Tibial nerve (tissue), 4 donors: ENCODE data around the gene PRPF38A. TPM values are rescaled to one million over a fixed set of nuclear protein-coding genes. Genes with fewer than 3 reads are reported as not detected.
"Not testable (repeated sequence)": the region's sequence is repeated elsewhere in the genome, so short reads cannot be mapped to it uniquely, and the experiment has no call there.

Experiments used
- DNase-seq, 2 donors: peaks; one replicate each; pipeline ENCODE4 v3.0.0-alpha.2; 2019; ENCODE audit warnings: low spot score in 2 of 2
- H3K27ac ChIP-seq, 4 donors: fragments of 200-600 bp; sonication (generic) in 3 of 4; one replicate each; pipeline ENCODE4 v1.5.1; 2017 to 2019; ENCODE audit warnings: mild to moderate bottlenecking in 1 of 4
- H3K27me3 ChIP-seq, 2 donors: fragments of 200-600 bp; sonication (generic) in 1 of 2; one replicate each; pipeline versions ENCODE4 v1.5.1 to v1.6.0; 2017 to 2019
- H3K36me3 ChIP-seq, 3 donors: fragments of 200-600 bp; sonication (generic); one replicate each; pipeline ENCODE4 v1.5.1; 2018 to 2019
- H3K4me1 ChIP-seq, 4 donors: fragments of 200-600 bp; sonication (generic) in 3 of 4; one replicate each; pipeline ENCODE4 v1.5.1; 2017 to 2019
- H3K4me3 ChIP-seq, 4 donors: fragments of 200-600 bp; sonication (generic) in 3 of 4; one replicate each; pipeline ENCODE4 v1.5.1; 2017 to 2019; ENCODE audit warnings: mild to moderate bottlenecking in 1 of 4, moderate library complexity in 1 of 4
- H3K9me3 ChIP-seq, 4 donors: fragments of 200-600 bp; sonication (generic) in 3 of 4; one replicate each; pipeline ENCODE4 v1.5.1; 2017 to 2019
- EP300 ChIP-seq, 2 donors: sonication (generic); formaldehyde crosslinking; IDR thresholded peaks; one replicate each; pipeline ENCODE4 v1.6.1; 2017; ENCODE audit warnings: antibody characterized with exemption in 2 of 2, mild to moderate bottlenecking in 1 of 2
- POLR2A ChIP-seq, 2 donors: fragments of 450-650 bp; IDR thresholded peaks; one replicate each; pipeline ENCODE4 v1.6.1; 2017; ENCODE audit warnings: antibody characterized with exemption in 2 of 2, mild to moderate bottlenecking in 2 of 2, moderate library complexity in 2 of 2
- WGBS, 2 donors: methylation state at CpG; one replicate each; pipeline ENCODE4 v1.1.5; 2018; 5-methylcytosine and 5-hydroxymethylcytosine counted together
- total RNA-seq, 4 donors: library from RNA; depleted of rRNA; stranded (reverse); fragments of >200 nt; gene quantifications; one replicate each; pipeline ENCODE4 v1.1.0, GENCODE V29; 2016
- TF ChIP-seq, protein P1 (sequence below), 5 experiments: fragments of 200-600 bp in 3 of 5; fragments of 450-650 bp in 2 of 5; sonication (generic) in 3 of 5; IDR thresholded peaks; one replicate each; pipeline ENCODE4 v1.5.1; 2016 to 2019; ENCODE audit warnings: antibody characterized with exemption in 5 of 5, mild to moderate bottlenecking in 3 of 5, moderate library complexity in 2 of 5

Gene PRPF38A
- total RNA-seq, 4 donors from 2014 or later, result 10.0 to 21.4 (median 14.4) TPM

DNA sequence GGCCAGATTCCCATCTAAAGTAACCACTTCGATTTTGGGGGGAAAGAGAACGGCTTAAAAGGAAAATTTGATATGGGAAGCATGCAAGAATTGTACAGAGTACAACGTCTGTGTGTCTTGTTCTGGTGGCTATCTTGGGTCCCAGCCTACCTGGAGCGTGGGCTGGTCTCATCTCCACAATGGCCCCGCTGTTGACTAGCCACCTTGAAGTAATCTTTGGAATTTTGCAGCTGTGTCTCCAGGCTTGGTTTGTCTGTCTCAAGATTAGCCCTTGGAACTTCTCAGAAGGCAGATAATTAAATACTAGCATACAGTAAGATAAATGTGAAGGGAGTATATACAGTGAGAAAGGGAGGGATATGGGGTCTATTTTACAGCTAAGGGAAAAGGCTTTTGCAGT lies 37.1 kb upstream of the PRPF38A start:
- Histone ChIP-seq H3K27ac (no peak overlapping the region), H3K9me3 (no peaks in the 10 kb centered on the region), H3K36me3 (peaks cover 0 to 12% (median 4%) of the 10 kb centered on the region in 3 donors), H3K27me3 (no peaks in the 10 kb centered on the region), H3K4me1 (peaks cover 0 to 32% (median 16%) of the 10 kb centered on the region in 4 donors), H3K4me3 (no peak overlapping the region)
- WGBS, 2 donors, result 91 to 92% methylated on average over 5 of the region's 5 CpGs
- no peak for DNase-seq
- no peak for TF ChIP-seq POLR2A (IDR thresholded peaks at IDR 0.05)

DNA sequence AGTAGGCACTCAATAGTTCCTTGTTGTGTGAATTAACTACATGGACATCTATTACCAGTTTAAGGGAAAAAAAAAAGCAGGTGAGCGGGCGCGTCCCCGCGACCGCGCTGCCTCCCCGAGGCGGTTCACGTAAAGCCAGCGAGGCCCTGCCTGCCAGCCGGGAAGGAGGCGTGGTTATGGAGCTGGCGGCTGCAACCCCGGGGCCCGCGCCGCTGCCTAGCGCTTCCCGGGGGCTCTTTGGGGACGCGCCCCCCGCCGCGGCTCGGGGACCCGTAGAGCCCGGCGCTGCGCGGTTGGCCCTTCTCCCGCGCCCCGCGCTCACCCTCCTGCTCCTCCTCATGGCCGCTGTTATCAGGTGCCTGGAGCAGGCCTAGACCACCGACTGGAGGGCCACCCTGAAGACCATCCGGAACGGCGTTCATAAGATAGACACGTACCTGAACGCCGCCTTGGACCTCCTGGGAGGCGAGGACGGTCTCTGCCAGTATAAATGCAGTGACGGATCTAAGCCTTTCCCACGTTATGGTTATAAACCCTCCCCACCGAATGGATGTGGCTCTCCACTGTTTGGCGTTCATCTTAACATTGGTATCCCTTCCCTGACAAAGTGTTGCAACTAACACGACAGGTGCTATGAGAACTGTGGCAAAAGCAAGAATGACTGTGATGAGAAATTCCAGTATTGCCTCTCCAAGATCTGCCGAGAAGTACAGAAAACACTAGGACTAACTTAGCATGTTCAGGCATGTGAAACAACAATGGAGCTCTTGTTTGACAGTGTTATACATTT lies 35.8 kb upstream of the PRPF38A start:
- no peak for DNase-seq
- Histone ChIP-seq H3K4me3 (peak overlapping the region; percentile 20 to 52 (median 36)), H3K27me3 (no peaks in the 10 kb centered on the region), H3K36me3 (peaks cover 0 to 6% (median 0%) of the 10 kb centered on the region in 3 donors), H3K4me1 (peaks cover 0 to 32% (median 16%) of the 10 kb centered on the region in 4 donors), H3K9me3 (no peaks in the 10 kb centered on the region), H3K27ac (peak overlapping the region in 3 of 4 donors; percentile 1 to 53 (median 46))
- TF ChIP-seq POLR2A (IDR thresholded peaks at IDR 0.05), result no peak
- TF ChIP-seq, protein P1, sequence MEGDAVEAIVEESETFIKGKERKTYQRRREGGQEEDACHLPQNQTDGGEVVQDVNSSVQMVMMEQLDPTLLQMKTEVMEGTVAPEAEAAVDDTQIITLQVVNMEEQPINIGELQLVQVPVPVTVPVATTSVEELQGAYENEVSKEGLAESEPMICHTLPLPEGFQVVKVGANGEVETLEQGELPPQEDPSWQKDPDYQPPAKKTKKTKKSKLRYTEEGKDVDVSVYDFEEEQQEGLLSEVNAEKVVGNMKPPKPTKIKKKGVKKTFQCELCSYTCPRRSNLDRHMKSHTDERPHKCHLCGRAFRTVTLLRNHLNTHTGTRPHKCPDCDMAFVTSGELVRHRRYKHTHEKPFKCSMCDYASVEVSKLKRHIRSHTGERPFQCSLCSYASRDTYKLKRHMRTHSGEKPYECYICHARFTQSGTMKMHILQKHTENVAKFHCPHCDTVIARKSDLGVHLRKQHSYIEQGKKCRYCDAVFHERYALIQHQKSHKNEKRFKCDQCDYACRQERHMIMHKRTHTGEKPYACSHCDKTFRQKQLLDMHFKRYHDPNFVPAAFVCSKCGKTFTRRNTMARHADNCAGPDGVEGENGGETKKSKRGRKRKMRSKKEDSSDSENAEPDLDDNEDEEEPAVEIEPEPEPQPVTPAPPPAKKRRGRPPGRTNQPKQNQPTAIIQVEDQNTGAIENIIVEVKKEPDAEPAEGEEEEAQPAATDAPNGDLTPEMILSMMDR (IDR thresholded peaks at IDR 0.05), result peak in 1 of 5 experiments; percentile 14
- no peak for TF ChIP-seq EP300 (IDR thresholded peaks at IDR 0.05)
- 9% methylated on average over 25 to 38 of the region's 51 CpGs for WGBS, 2 donors

DNA sequence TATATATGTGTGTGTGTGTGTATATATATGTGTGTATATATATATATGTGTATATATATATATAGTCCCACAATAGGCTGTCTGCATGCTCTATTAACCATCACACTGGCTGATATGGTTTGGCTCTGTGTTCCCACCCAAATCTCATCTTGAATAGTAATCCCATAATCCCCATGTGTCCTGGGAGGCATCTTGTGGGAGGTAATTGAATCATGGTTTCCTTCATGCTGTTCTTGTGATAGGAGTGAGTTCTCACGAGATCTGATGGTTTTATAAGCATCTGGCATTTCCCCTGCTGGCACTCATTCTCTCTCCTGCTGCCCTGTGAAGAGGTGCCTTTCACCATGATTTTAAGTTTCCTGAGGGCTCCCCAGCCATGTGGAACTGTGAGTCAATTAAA lies 34.6 kb upstream of the PRPF38A start:
- H3K9me3 ChIP-seq, H3K4me3 ChIP-seq, H3K36me3 ChIP-seq, H3K27ac ChIP-seq, DNase-seq, H3K27me3 ChIP-seq: not testable (repeated sequence)
- H3K4me1 ChIP-seq, result peaks cover 0 to 22% (median 10%) of the 10 kb centered on the region in 4 donors
- 59 to 63% methylated on average over 1 of the region's 1 CpG for WGBS, 2 donors

DNA sequence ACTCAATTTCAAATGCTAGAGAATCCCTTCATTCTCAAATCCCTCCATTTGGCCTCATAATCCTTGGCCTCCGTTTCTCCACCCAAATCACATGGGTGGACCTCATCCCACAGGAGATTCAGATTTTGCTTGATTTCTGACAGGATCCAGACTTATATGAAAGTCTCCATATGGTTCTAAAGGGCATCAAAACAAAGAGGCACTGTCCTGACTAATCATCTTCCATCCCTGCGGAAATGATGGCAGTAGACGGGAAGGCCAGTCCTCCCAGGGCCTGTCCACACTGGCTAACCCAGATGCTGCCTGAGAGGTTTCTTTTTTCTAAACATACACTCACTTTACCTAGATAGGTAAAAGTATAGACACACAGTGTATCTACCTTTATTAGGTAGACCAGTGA lies 19.0 kb upstream of the PRPF38A start:
- TF ChIP-seq POLR2A (IDR thresholded peaks at IDR 0.05) (no peak), EP300 (IDR thresholded peaks at IDR 0.05) (no peak)
- TF ChIP-seq, protein P1 (IDR thresholded peaks at IDR 0.05), result no peak
- no peaks in the 10 kb centered on the region for H3K36me3 ChIP-seq
- DNase-seq, result no peak
- no peaks in the 10 kb centered on the region for H3K4me1 ChIP-seq
- WGBS, 2 donors, result 79 to 85% methylated on average over 3 of the region's 3 CpGs
- H3K27ac ChIP-seq, result no peak overlapping the region
- H3K4me3 ChIP-seq, result no peak overlapping the region
- H3K9me3 ChIP-seq, result no peaks in the 10 kb centered on the region
- H3K27me3 ChIP-seq, result no peaks in the 10 kb centered on the region

DNA sequence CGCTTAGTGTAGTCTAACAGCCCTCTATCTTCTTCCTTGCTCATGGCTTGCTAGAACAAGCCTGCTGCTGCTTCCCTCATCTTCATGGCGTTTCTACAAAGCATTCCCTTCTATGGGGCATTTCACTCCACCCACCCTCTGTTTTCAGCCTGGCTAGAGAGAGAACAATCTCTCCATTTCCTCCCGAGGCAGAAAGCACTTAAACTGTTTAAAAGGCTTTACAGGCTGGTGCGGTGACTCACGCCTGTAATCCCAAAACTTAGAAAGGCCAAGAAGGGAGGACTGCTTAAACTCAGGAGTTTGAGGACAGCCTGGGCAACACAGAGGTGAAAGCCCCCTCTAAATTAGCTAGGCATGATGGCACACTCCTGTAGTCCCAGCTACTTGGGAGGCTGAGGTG lies 17.9 kb upstream of the PRPF38A start:
- WGBS, 2 donors, result 70 to 76% methylated on average over 5 of the region's 5 CpGs
- no peaks in the 10 kb centered on the region for H3K36me3 ChIP-seq
- no peaks in the 10 kb centered on the region for H3K27me3 ChIP-seq
- TF ChIP-seq, protein P1 (IDR thresholded peaks at IDR 0.05), result no peak
- no peak for TF ChIP-seq POLR2A (IDR thresholded peaks at IDR 0.05)
- TF ChIP-seq EP300 (IDR thresholded peaks at IDR 0.05), result no peak
- no peaks in the 10 kb centered on the region for H3K9me3 ChIP-seq
- DNase-seq, result no peak
- no peaks in the 10 kb centered on the region for H3K4me1 ChIP-seq
- H3K4me3 ChIP-seq, result no peak overlapping the region
- H3K27ac ChIP-seq, result no peak overlapping the region

DNA sequence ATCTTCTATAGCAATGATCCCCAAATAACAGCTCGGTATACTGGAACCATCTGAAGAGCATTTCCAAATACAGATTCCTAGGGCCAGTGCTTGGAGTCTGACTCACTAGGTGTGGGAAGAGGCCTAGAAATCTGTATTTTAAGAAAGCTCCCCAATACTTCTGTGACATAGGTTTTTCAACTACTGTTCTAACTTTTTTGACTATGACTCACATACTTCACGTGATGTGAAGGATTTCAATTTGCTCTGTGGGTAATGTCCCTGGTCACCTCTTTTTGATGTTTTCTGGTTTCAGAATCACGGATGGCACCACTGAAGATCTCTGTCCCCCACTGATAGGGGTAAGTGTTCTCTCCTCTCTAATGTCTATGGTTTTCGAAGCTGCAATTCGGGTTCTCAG lies 11.2 kb upstream of the PRPF38A start:
- 89 to 95% methylated on average over 5 of the region's 5 CpGs for WGBS, 2 donors
- no peak for DNase-seq
- no peak overlapping the region for H3K4me3 ChIP-seq

More for the DNA sequence above, 11.2 kb upstream of the PRPF38A start:
- Histone ChIP-seq H3K27ac (no peak overlapping the region), H3K27me3 (no peaks in the 10 kb centered on the region), H3K9me3 (no peaks in the 10 kb centered on the region), H3K4me1 (no peaks in the 10 kb centered on the region), H3K36me3 (no peaks in the 10 kb centered on the region)
- TF ChIP-seq EP300 (IDR thresholded peaks at IDR 0.05), result no peak
- TF ChIP-seq POLR2A (IDR thresholded peaks at IDR 0.05), result no peak
- TF ChIP-seq, protein P1 (IDR thresholded peaks at IDR 0.05), result no peak
